Brain microvascular endothelial cell (primary cell): ENCODE data around the gene DGKQ.

Source experiments
- DNase-seq: peaks from one replicate; pipeline ENCODE4 v3.0.0-alpha.2; 2020
- H3K27ac ChIP-seq: fragments of 250-450 bp; sonication (Bioruptor Pico); 2 replicates; pipeline ENCODE4 v1.5.1; 2020; ENCODE audit warnings: mild to moderate bottlenecking, moderate library complexity
- H3K27me3 ChIP-seq: fragments of 250-450 bp; sonication (Bioruptor Pico); replicated peaks from 2 replicates; pipeline ENCODE4 v1.5.1; 2020; ENCODE audit warnings: mild to moderate bottlenecking
- H3K36me3 ChIP-seq: fragments of 250-450 bp; sonication (Bioruptor Pico); replicated peaks from 2 replicates; pipeline ENCODE4 v1.5.1; 2020; ENCODE audit warnings: mild to moderate bottlenecking
- H3K4me3 ChIP-seq: 2 replicates; pipeline ENCODE4 v1.5.1; 2011; ENCODE audit warnings: low read depth, mild to moderate bottlenecking, control low read depth, low read length, moderate library complexity
- CTCF ChIP-seq: IDR thresholded peaks from 2 replicates; pipeline ENCODE4 v1.5.1; 2011; ENCODE audit warnings: low read depth, mild to moderate bottlenecking, moderate library complexity, low read length, control low read depth, inconsistent platforms; ENCODE audit errors: missing control alignments
- in situ Hi-C: cut with HindIII; loops from 2 replicates; pipeline ENCODE4 v1.10.0; 2017; ENCODE audit warnings: low sequenced_read_pairs, low pct_ligation_motif_present

DGKQ gene

GRCh38 chr4:954211-955020 lies 19.0 kb downstream of the DGKQ start:
- H3K36me3 ChIP-seq: peaks cover 4% of the 10 kb centered on the region
- DNase-seq: no peak
- no peak overlapping the region for H3K4me3 ChIP-seq
- no peak for TF ChIP-seq CTCF
- no peaks in the 10 kb centered on the region for H3K27me3 ChIP-seq
- in situ Hi-C loops: no loop called here
- H3K27ac ChIP-seq: no peak overlapping the region

GRCh38 chr4:953574-953915 lies 19.8 kb downstream of the DGKQ start:
- Histone ChIP-seq H3K27me3 (no peaks in the 10 kb centered on the region), H3K36me3 (peaks cover 4% of the 10 kb centered on the region), H3K27ac (no peak overlapping the region), H3K4me3 (no peak overlapping the region)
- TF ChIP-seq CTCF: no peak
- in situ Hi-C loops: no loop called here
- DNase-seq: no peak

GRCh38 chr4:952881-953573 lies 20.3 kb downstream of the DGKQ start:
- H3K36me3 ChIP-seq: peaks cover 4% of the 10 kb centered on the region
- H3K27ac ChIP-seq: no peak overlapping the region
- no peak for DNase-seq
- TF ChIP-seq CTCF: no peak
- in situ Hi-C loops: no loop called here
- no peaks in the 10 kb centered on the region for H3K27me3 ChIP-seq
- no peak overlapping the region for H3K4me3 ChIP-seq

DNA sequence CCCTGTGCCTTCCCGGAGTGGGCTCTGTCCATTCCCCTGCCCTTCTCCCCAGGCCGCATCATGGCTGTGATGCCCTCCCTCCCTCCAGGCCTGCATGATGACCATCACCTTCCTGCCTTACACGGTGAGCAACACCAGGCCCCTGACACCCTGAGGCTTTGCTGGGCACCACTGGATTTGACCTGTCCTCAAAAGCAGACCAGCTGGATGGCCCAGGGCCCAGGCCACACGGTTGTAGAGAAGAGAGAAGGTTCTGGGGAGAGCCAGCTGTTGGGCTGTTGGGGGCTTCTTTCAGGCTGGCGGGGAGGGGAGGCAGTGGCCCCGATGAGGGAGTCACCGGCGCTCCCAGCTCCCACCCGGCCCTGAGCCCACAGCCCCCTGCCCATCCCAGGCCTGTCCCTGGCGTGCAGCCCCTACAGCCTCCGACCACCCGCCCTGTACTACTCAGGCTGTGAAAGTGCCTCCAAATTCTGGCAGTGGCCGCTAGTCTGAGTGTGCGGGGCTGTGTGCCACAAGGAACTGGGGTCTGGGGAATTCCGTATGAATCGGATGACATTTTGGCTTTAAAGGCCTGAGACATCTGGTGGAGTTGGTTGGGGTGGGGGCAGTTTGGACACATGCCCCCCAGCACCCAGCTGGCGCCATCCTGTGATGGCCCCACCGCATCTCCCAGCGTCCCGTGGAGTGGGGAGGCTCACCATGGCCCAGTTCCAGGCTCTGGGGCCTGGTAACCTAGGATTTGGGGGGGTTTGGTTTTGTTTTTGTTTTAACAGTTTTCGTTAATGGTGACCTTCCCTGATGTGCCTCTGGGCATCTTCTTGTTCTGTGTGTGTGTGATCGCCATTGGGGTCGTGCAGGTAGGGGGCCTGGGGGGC lies 21.5 kb downstream of the DGKQ start:
- H3K27ac ChIP-seq: no peak overlapping the region
- H3K27me3 ChIP-seq: no peaks in the 10 kb centered on the region
- peaks cover 4% of the 10 kb centered on the region for H3K36me3 ChIP-seq
- TF ChIP-seq CTCF: no peak
- in situ Hi-C loops: no loop called here
- H3K4me3 ChIP-seq: no peak overlapping the region
- DNase-seq: no peak

- in situ Hi-C loops: no loop called here
- Histone ChIP-seq H3K36me3 (peaks cover 4% of the 10 kb centered on the region), H3K27me3 (no peaks in the 10 kb centered on the region), H3K27ac (no peak overlapping the region), H3K4me3 (no peak overlapping the region)
- no peak for TF ChIP-seq CTCF
- no peak for DNase-seq
These were observed 22.2 kb downstream of the DGKQ start for GRCh38 chr4:951186-951585.
